Neural progenitor cell (in vitro differentiated cells): Measurements from ENCODE around the gene PPP2R3A.

Experiments used
- CTCF ChIP-seq: fragments of 200-600 bp; sonication (generic); IDR thresholded peaks from 2 replicates; pipeline ENCODE4 v1.5.1; 2017; ENCODE audit warnings: antibody characterized with exemption, mild to moderate bottlenecking
- EZH2 ChIP-seq: fragments of 200-600 bp; sonication (generic); IDR thresholded peaks from 2 replicates; pipeline ENCODE4 v1.6.1; 2017; ENCODE audit warnings: antibody characterized with exemption, mild to moderate bottlenecking, moderate library complexity
- EZH2phosphoT487 ChIP-seq: fragments of 200-600 bp; sonication (generic); IDR thresholded peaks from 2 replicates; pipeline ENCODE4 v1.6.1; 2017; ENCODE audit warnings: antibody characterized with exemption

DNA sequence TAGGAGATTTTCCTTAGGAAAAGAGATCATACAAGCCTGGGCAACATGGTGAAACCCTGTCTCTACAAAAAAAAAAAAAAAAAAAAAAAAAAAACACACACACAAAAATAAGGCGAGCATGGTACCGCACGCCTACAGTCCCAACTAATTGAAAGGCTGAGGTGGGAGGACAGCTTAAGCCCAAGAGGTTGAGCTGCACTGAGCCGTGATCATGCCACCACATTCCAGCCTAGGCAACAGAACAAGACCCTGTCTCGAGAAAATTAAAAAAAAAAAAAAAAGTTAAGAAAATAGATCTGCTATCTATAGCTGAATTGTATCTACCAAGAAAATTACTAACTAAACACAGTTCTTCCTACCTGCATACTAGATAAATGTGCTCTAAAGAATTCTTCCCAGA is 223.5 kb downstream of the PPP2R3A start:
- TF ChIP-seq CTCF (no peak), EZH2 (no peak), EZH2phosphoT487 (no peak)
